Adrenal gland (tissue), 5 donors: ENCODE data around the gene KCNK15.

Experiments used
- POLR2A ChIP-seq, 2 donors: fragments of 450-650 bp; IDR thresholded peaks; one replicate each; pipeline ENCODE4 v1.6.1; 2017; ENCODE audit warnings: antibody characterized with exemption in 2 of 2, mild to moderate bottlenecking in 2 of 2, moderate library complexity in 1 of 2
- TF ChIP-seq, protein P1 (sequence below), 6 experiments: fragments of 450-650 bp in 4 of 6; fragments of 200-600 bp in 2 of 6; sonication (generic) in 1 of 6; IDR thresholded peaks; 1 replicate in 5 of 6; 2 replicates in 1 of 6; pipeline versions ENCODE4 v1.5.1 to v1.8.0; 2016 to 2021; ENCODE audit warnings: antibody characterized with exemption in 6 of 6, mild to moderate bottlenecking in 2 of 6, moderate library complexity in 1 of 6
- donor health status: DM: no; HTN: no; CAD: no.

- TF ChIP-seq, protein P1, sequence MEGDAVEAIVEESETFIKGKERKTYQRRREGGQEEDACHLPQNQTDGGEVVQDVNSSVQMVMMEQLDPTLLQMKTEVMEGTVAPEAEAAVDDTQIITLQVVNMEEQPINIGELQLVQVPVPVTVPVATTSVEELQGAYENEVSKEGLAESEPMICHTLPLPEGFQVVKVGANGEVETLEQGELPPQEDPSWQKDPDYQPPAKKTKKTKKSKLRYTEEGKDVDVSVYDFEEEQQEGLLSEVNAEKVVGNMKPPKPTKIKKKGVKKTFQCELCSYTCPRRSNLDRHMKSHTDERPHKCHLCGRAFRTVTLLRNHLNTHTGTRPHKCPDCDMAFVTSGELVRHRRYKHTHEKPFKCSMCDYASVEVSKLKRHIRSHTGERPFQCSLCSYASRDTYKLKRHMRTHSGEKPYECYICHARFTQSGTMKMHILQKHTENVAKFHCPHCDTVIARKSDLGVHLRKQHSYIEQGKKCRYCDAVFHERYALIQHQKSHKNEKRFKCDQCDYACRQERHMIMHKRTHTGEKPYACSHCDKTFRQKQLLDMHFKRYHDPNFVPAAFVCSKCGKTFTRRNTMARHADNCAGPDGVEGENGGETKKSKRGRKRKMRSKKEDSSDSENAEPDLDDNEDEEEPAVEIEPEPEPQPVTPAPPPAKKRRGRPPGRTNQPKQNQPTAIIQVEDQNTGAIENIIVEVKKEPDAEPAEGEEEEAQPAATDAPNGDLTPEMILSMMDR (IDR thresholded peaks at IDR 0.05) = no peak
- TF ChIP-seq POLR2A (IDR thresholded peaks at IDR 0.05) = no peak
Measured at GRCh38 chr20:44759595-44759994, 13.9 kb downstream of the KCNK15 start.
